Neural cell (in vitro differentiated cells): ENCODE results near the gene ADAMTS14. TPM values are rescaled to one million over a fixed set of nuclear protein-coding genes. Genes with fewer than 3 reads are reported as not detected.

Experiments
- H2AFZ ChIP-seq: fragments of 200-600, 300-800 bp; sonication (generic), shearing (Covaris generic); 2 replicates; pipeline ENCODE4 v1.6.0; 2014; ENCODE audit warnings: low read depth, mild to moderate bottlenecking, antibody characterized with exemption, low read length, moderate library complexity
- H3F3A ChIP-seq: fragments of 200-600 bp; shearing (Covaris generic); 2 replicates; pipeline ENCODE4 v1.6.1; 2016; ENCODE audit warnings: mild to moderate bottlenecking, moderate library complexity, mixed read lengths, antibody characterized with exemption, low read length; ENCODE audit not compliant: insufficient read depth, poor library complexity, severe bottlenecking
- H3K27ac ChIP-seq: fragments of 200-600, 300-800 bp; sonication (generic), shearing (Covaris generic); 2 replicates; pipeline ENCODE4 v1.5.1; 2014; ENCODE audit warnings: mild to moderate bottlenecking, low read length, moderate library complexity
- H3K27me3 ChIP-seq: fragments of 300-800, 200-600 bp; sonication (generic), shearing (Covaris generic); 2 replicates; pipeline ENCODE4 v1.6.0; 2014; ENCODE audit warnings: mild to moderate bottlenecking, low read depth, low read length, moderate library complexity; ENCODE audit not compliant: insufficient read depth
- H3K36me3 ChIP-seq: fragments of 300-800, 200-600 bp; sonication (generic), shearing (Covaris generic); 2 replicates; pipeline ENCODE4 v1.5.1; 2014; ENCODE audit warnings: mild to moderate bottlenecking, antibody characterized with exemption, low read length, moderate library complexity; ENCODE audit not compliant: insufficient read depth
- H3K4me2 ChIP-seq: fragments of 300-800, 200-600 bp; sonication (generic), shearing (Covaris generic); 2 replicates; pipeline ENCODE4 v1.6.0; 2014; ENCODE audit warnings: mild to moderate bottlenecking, low read length
- H3K4me3 ChIP-seq: fragments of 300-800, 200-600 bp; sonication (generic), shearing (Covaris generic); 2 replicates; pipeline ENCODE4 v1.5.1; 2014; ENCODE audit warnings: mild to moderate bottlenecking, low read length, moderate library complexity
- H3K79me2 ChIP-seq: fragments of 200-600 bp; shearing (Covaris generic); replicated peaks from 2 replicates; pipeline ENCODE4 v1.6.0; 2014; ENCODE audit warnings: mild to moderate bottlenecking, low read length, moderate library complexity; ENCODE audit not compliant: insufficient read depth
- H3K9ac ChIP-seq: fragments of 300-800, 200-600 bp; sonication (generic), shearing (Covaris generic); 2 replicates; pipeline ENCODE4 v1.6.1; 2016; ENCODE audit warnings: mild to moderate bottlenecking, low read length, mixed read lengths
- H3K9me2 ChIP-seq: fragments of 200-600 bp; shearing (Covaris generic); 2 replicates; pipeline ENCODE4 v1.6.1; 2016; ENCODE audit warnings: mild to moderate bottlenecking, low read length, mixed read lengths; ENCODE audit not compliant: insufficient read depth
- H3K9me3 ChIP-seq: fragments of 200-600, 300-800 bp; sonication (generic), shearing (Covaris generic); 2 replicates; pipeline ENCODE4 v1.6.1; 2016; ENCODE audit warnings: mild to moderate bottlenecking, mixed run types, low read length, moderate library complexity, mixed read lengths
- H4K20me1 ChIP-seq: fragments of 200-600 bp; shearing (Covaris generic); 2 replicates; pipeline ENCODE4 v1.6.1; 2016; ENCODE audit warnings: mild to moderate bottlenecking, mixed run types; ENCODE audit not compliant: insufficient read depth
- EP300 ChIP-seq: fragments of 450-650 bp; conservative IDR thresholded peaks from 2 replicates; pipeline ENCODE4 v1.6.1; 2014; ENCODE audit warnings: antibody characterized with exemption, mild to moderate bottlenecking, moderate library complexity; ENCODE audit not compliant: poor library complexity, severe bottlenecking
- EZH2 ChIP-seq: fragments of 200-600, 300-800 bp; shearing (Covaris generic), sonication (generic); IDR thresholded peaks from 2 replicates; pipeline ENCODE4 v1.6.1; 2014; ENCODE audit warnings: antibody characterized with exemption, low read length, borderline replicate concordance, mild to moderate bottlenecking; ENCODE audit not compliant: insufficient read depth, poor library complexity, severe bottlenecking
- MXI1 ChIP-seq: fragments of 450-650 bp; conservative IDR thresholded peaks from 2 replicates; pipeline ENCODE4 v1.6.1; 2014; ENCODE audit warnings: antibody characterized with exemption, mild to moderate bottlenecking; ENCODE audit not compliant: poor library complexity, severe bottlenecking
- POLR2AphosphoS5 ChIP-seq: IDR thresholded peaks from 2 replicates; pipeline ENCODE4 v1.6.1; 2012
- RAD21 ChIP-seq: fragments of 450-650 bp; conservative IDR thresholded peaks from 2 replicates; pipeline ENCODE4 v1.6.1; 2014; ENCODE audit warnings: antibody characterized with exemption, mild to moderate bottlenecking, moderate library complexity
- REST ChIP-seq: IDR thresholded peaks from 2 replicates; pipeline ENCODE4 v1.6.1; 2012; ENCODE audit warnings: borderline replicate concordance
- SMC3 ChIP-seq: fragments of 450-650 bp; conservative IDR thresholded peaks from 2 replicates; pipeline ENCODE4 v1.6.1; 2014; ENCODE audit warnings: antibody characterized with exemption, mild to moderate bottlenecking, moderate library complexity; ENCODE audit not compliant: poor library complexity
- TAF1 ChIP-seq: IDR thresholded peaks from 2 replicates; pipeline ENCODE4 v1.6.1; 2012; ENCODE audit warnings: low read depth
- polyA plus RNA-seq: library from polyadenylated mRNA; depleted of rRNA; stranded (reverse); fragments of >200 nt; gene quantifications from 2 replicates; pipeline ENCODE4 v1.2.3, GENCODE V29; 2014
- TF ChIP-seq, protein P1 (sequence below): fragments of 450-650 bp; IDR thresholded peaks from 2 replicates; pipeline ENCODE4 v1.5.1; 2014; ENCODE audit warnings: antibody characterized with exemption, mild to moderate bottlenecking, moderate library complexity; ENCODE audit not compliant: poor library complexity, severe bottlenecking

The ADAMTS14 gene
- polyA plus RNA-seq, 1 donor from 2014 or later = 0.04 TPM

DNA sequence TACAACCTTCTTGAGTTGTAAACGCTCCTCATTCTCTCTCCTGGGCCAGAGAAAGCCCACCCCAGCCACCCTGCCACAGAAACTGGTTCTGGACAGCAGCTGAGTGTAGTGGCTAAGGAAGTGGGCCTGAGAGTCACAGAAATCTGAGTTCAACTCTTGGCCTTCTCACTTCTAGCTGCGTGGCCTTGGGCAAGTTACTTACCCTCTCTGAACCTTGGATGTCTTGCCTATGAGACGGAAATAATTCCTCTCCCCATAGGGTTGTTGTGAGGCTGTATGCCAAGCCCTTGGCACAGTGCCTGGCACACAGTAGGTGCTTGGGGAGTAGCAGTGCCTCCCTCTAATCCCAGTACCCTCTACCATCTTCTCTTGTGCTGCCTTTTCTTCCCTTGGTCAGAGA, 51.5 kb downstream of the ADAMTS14 start:
- Histone ChIP-seq H3K9me3 (no peaks in the 10 kb centered on the region), H3K9ac (no peak overlapping the region), H3K9me2 (no peaks in the 10 kb centered on the region), H3F3A (no peaks in the 10 kb centered on the region), H3K79me2 (no peaks in the 10 kb centered on the region), H3K27me3 (no peaks in the 10 kb centered on the region), H3K36me3 (no peaks in the 10 kb centered on the region), H4K20me1 (no peaks in the 10 kb centered on the region), H3K4me2 (no peak overlapping the region), H2AFZ (no peak overlapping the region), H3K27ac (no peak overlapping the region), H3K4me3 (no peak overlapping the region)
- TF ChIP-seq POLR2AphosphoS5 (no peak), RAD21 (no peak), SMC3 (no peak), EZH2 (no peak), TAF1 (no peak), REST (no peak), EP300 (no peak), MXI1 (no peak)
- TF ChIP-seq, protein P1, sequence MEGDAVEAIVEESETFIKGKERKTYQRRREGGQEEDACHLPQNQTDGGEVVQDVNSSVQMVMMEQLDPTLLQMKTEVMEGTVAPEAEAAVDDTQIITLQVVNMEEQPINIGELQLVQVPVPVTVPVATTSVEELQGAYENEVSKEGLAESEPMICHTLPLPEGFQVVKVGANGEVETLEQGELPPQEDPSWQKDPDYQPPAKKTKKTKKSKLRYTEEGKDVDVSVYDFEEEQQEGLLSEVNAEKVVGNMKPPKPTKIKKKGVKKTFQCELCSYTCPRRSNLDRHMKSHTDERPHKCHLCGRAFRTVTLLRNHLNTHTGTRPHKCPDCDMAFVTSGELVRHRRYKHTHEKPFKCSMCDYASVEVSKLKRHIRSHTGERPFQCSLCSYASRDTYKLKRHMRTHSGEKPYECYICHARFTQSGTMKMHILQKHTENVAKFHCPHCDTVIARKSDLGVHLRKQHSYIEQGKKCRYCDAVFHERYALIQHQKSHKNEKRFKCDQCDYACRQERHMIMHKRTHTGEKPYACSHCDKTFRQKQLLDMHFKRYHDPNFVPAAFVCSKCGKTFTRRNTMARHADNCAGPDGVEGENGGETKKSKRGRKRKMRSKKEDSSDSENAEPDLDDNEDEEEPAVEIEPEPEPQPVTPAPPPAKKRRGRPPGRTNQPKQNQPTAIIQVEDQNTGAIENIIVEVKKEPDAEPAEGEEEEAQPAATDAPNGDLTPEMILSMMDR = no peak

DNA sequence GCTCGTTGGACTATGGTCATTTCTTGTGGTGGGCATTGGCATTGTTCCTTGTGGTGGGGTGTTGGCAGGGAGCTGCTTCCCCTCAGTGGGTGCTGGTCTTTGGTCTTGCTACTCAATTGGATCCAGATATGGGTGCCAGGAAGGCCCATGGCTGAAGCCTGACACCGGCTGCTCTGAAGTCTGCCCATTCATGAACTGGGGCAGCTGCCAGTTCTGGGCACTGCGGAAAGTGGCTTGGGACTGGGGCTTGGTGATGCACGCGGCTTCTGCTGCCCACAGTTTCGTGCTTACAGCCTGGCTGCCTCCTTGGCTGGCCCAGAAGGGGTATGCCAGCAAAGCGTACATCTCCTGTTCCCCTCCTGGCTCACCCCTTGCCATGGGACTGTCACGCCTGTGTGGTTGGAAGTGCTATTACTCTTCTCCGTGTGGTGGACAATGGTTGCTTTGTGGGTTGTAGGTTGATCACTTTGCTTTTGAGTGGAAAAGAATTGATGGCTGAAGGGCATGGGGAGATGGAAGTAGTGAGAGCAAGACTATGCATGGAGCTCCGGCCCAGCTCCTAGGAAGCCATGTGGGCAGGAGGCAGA, 54.7 kb downstream of the ADAMTS14 start:
- Histone ChIP-seq H2AFZ (no peak overlapping the region), H4K20me1 (no peaks in the 10 kb centered on the region), H3F3A (no peaks in the 10 kb centered on the region), H3K27ac (no peak overlapping the region), H3K27me3 (no peaks in the 10 kb centered on the region), H3K79me2 (no peaks in the 10 kb centered on the region), H3K36me3 (no peaks in the 10 kb centered on the region), H3K9me2 (no peaks in the 10 kb centered on the region), H3K4me2 (no peak overlapping the region), H3K9ac (no peak overlapping the region), H3K9me3 (no peaks in the 10 kb centered on the region), H3K4me3 (no peak overlapping the region)
- TF ChIP-seq MXI1 = no peak
- no peak for TF ChIP-seq RAD21
- TF ChIP-seq, protein P1 = no peak
- no peak for TF ChIP-seq POLR2AphosphoS5
- TF ChIP-seq EZH2 = no peak
- TF ChIP-seq TAF1 = no peak
- no peak for TF ChIP-seq SMC3
- TF ChIP-seq EP300 = no peak
- no peak for TF ChIP-seq REST
